Right lobe of liver (tissue), 4 donors: ENCODE measurements around the gene TBXAS1.
A peak's percentile ranks its signal among the peaks of the same experiment; 100 is the strongest.

Experiments used
- CTCF ChIP-seq, 4 donors: fragments of 200-600 bp in 3 of 4; fragments of 450-650 bp in 1 of 4; IDR thresholded peaks; one replicate each; pipeline versions ENCODE4 v1.5.1 to v1.8.0; 2016 to 2022; ENCODE audit warnings: antibody characterized with exemption in 4 of 4, mild to moderate bottlenecking in 2 of 4
- POLR2A ChIP-seq: fragments of 450-650 bp; IDR thresholded peaks from one replicate; pipeline ENCODE4 v1.6.1; 2017; ENCODE audit warnings: antibody characterized with exemption, mild to moderate bottlenecking
- donor health status: DM: no; HTN: no; CAD: no.
- donor health status: DM: no; HTN: no; CAD: no.
- donor health status: DM: no; HTN: yes; CAD: no.

- TF ChIP-seq CTCF (IDR thresholded peaks at IDR 0.05) (peak in 2 of 4 donors; percentile 15 to 17), POLR2A (no peak)
Measured at GRCh38 chr7:139798892-139799291, 30.2 kb upstream of the TBXAS1 start.
